ENCODE data around the gene RPS19BP1. TPM values are rescaled to one million over a fixed set of nuclear protein-coding genes. Genes with fewer than 3 reads are reported as not detected.

Gene RPS19BP1
- total and polyA plus RNA-seq, 8 donors: 36.9 to 684 (median 155) TPM

- TF ChIP-seq, protein P1, sequence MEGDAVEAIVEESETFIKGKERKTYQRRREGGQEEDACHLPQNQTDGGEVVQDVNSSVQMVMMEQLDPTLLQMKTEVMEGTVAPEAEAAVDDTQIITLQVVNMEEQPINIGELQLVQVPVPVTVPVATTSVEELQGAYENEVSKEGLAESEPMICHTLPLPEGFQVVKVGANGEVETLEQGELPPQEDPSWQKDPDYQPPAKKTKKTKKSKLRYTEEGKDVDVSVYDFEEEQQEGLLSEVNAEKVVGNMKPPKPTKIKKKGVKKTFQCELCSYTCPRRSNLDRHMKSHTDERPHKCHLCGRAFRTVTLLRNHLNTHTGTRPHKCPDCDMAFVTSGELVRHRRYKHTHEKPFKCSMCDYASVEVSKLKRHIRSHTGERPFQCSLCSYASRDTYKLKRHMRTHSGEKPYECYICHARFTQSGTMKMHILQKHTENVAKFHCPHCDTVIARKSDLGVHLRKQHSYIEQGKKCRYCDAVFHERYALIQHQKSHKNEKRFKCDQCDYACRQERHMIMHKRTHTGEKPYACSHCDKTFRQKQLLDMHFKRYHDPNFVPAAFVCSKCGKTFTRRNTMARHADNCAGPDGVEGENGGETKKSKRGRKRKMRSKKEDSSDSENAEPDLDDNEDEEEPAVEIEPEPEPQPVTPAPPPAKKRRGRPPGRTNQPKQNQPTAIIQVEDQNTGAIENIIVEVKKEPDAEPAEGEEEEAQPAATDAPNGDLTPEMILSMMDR (IDR thresholded peaks at IDR 0.05): no peak
- TF ChIP-seq EP300 (IDR thresholded peaks at IDR 0.05): no peak
- no peak for TF ChIP-seq POLR2AphosphoS5 (IDR thresholded peaks at IDR 0.05)
- TF ChIP-seq POLR2A (IDR thresholded peaks at IDR 0.05): no peak
- Histone ChIP-seq H3K4me1 (no peaks in the 10 kb centered on the region), H3K9me3 (no peaks in the 10 kb centered on the region), H3K36me3 (no peaks in the 10 kb centered on the region), H3K27me3 (peaks cover 0 to 51% (median 10%) of the 10 kb centered on the region in 3 donors), H3K27ac (no peak overlapping the region), H3K4me3 (no peak overlapping the region)
- intact Hi-C loops (cut with DNase I; ENCODE audit: low total_unique reads): no loop called here
- no peak for DNase-seq
- WGBS, 5 donors: 89 to 94% (median 92%) methylated on average over 2 of the region's 2 CpGs
Observed at GRCh38 chr22:39575552-39575825, 42.9 kb upstream of the RPS19BP1 start.

- H3K27ac ChIP-seq: no peak overlapping the region
- no peak for DNase-seq
- H3K4me1 ChIP-seq: no peaks in the 10 kb centered on the region
- peaks cover 0 to 49% (median 10%) of the 10 kb centered on the region in 3 donors for H3K27me3 ChIP-seq
- TF ChIP-seq EP300 (IDR thresholded peaks at IDR 0.05): no peak
- no peak for TF ChIP-seq POLR2AphosphoS5 (IDR thresholded peaks at IDR 0.05)
- TF ChIP-seq POLR2A (IDR thresholded peaks at IDR 0.05): no peak
- no peaks in the 10 kb centered on the region for H3K9me3 ChIP-seq
- intact Hi-C loops (cut with DNase I; ENCODE audit: low total_unique reads): no loop called here
- H3K36me3 ChIP-seq: no peaks in the 10 kb centered on the region
- no peak overlapping the region for H3K4me3 ChIP-seq
- 70 to 78% (median 73%) methylated on average over 13 to 14 of the region's 14 CpGs for WGBS, 5 donors
Observed at GRCh38 chr22:39574779-39575551, 42.4 kb upstream of the RPS19BP1 start.

DNA sequence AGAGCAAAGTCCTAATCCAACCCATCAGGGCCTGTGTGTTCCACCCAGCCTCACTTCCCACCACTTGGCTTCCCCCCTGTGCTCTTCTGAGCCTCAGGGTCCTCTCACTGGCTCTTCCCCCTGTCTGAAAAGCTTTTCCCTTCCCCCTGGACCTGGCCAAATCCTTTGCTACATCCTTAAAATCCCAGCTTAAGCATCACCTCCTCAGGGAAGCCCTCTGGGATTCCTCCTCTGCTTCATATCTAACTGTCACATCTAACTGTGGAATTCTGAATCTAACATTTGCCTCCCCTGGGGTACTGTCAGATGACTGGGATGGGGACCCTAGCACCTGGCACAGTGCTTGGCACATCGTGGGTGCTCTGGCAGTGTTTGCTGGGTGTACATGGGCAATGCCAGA is 39.0 kb upstream of the RPS19BP1 start:
- no peak overlapping the region for H3K27ac ChIP-seq

GRCh38 chr22:39570665-39571064 is 38.1 kb upstream of the RPS19BP1 start, which contains the start of gene CACNA1I:
Gene CACNA1I (plus strand): TSS chr22:39570753. CDS start chr22:39570753, 0 bp downstream.
- intact Hi-C loops (cut with DNase I; ENCODE audit: low total_unique reads): no loop called here

More for the DNA sequence above, 39.0 kb upstream of the RPS19BP1 start:
- intact Hi-C loops (cut with DNase I; ENCODE audit: low total_unique reads): no loop called here
- no peaks in the 10 kb centered on the region for H3K4me1 ChIP-seq
- no peaks in the 10 kb centered on the region for H3K9me3 ChIP-seq
- no peaks in the 10 kb centered on the region for H3K36me3 ChIP-seq
- peaks cover 0 to 25% (median 6%) of the 10 kb centered on the region in 3 donors for H3K27me3 ChIP-seq
- DNase-seq: no peak
- TF ChIP-seq, protein P1 (IDR thresholded peaks at IDR 0.05): no peak
- no peak overlapping the region for H3K4me3 ChIP-seq
- 41 to 57% (median 47%) methylated on average over 1 of the region's 1 CpG for WGBS, 5 donors

More at GRCh38 chr22:39570665-39571064, 38.1 kb upstream of the RPS19BP1 start, which contains the start of gene CACNA1I:
- Histone ChIP-seq H3K36me3 (no peaks in the 10 kb centered on the region), H3K4me3 (no peak within 1 kb of the TSS), H3K4me1 (no peaks in the 10 kb centered on the region), H3K27ac (no peak within 1 kb of the TSS), H3K27me3 (peaks cover 0 to 25% (median 6%) of the 10 kb centered on the region in 3 donors), H3K9me3 (no peaks in the 10 kb centered on the region)
- no peak for TF ChIP-seq EP300 (IDR thresholded peaks at IDR 0.05)
- TF ChIP-seq, protein P1 (IDR thresholded peaks at IDR 0.05): no peak
- no peak for DNase-seq
- 75 to 96% (median 82%) methylated on average over 4 to 14 of the region's 14 CpGs for WGBS, 5 donors
